Astrocyte of the spinal cord (primary cell): ENCODE results near the gene NDUFB4.

Experiments
- DNase-seq: peaks from one replicate; pipeline ENCODE4 v3.0.0; 2011; ENCODE audit warnings: low read depth, low spot score
- H3K4me3 ChIP-seq: 2 replicates; pipeline ENCODE4 v1.5.1; 2011; ENCODE audit warnings: low read depth, mild to moderate bottlenecking, low read length, moderate library complexity
- CTCF ChIP-seq: IDR thresholded peaks from 2 replicates; pipeline ENCODE4 v1.5.1; 2012; ENCODE audit warnings: low read depth, mild to moderate bottlenecking, low read length, inconsistent platforms
- in situ Hi-C: cut with HindIII; loops from 2 replicates; pipeline ENCODE4 v1.10.0; 2017; ENCODE audit warnings: low sequenced_read_pairs

The NDUFB4 gene

GRCh38 chr3:120601554-120601953, 5.4 kb downstream of the NDUFB4 start:
- no peak for DNase-seq
- TF ChIP-seq CTCF: no peak
- H3K4me3 ChIP-seq: no peak overlapping the region
- in situ Hi-C loops: no loop called here

GRCh38 chr3:120602682-120603081, 6.5 kb downstream of the NDUFB4 start:
- no peak for DNase-seq
- no peak for TF ChIP-seq CTCF
- in situ Hi-C loops: no loop called here
- no peak overlapping the region for H3K4me3 ChIP-seq

- TF ChIP-seq CTCF: no peak
- DNase-seq: no peak
- no peak overlapping the region for H3K4me3 ChIP-seq
- in situ Hi-C loops: no loop called here
These were observed 8.2 kb downstream of the NDUFB4 start for GRCh38 chr3:120604382-120604781.

- no peak overlapping the region for H3K4me3 ChIP-seq
- no peak for DNase-seq
- in situ Hi-C loops: no loop called here
- TF ChIP-seq CTCF: no peak
These were observed 8.6 kb downstream of the NDUFB4 start for GRCh38 chr3:120604784-120605183.

- in situ Hi-C loops: no loop called here
- no peak for TF ChIP-seq CTCF
- no peak overlapping the region for H3K4me3 ChIP-seq
- no peak for DNase-seq
These were observed 12.4 kb downstream of the NDUFB4 start for GRCh38 chr3:120608506-120608905.

GRCh38 chr3:120614765-120615164, 18.6 kb downstream of the NDUFB4 start:
- no peak for TF ChIP-seq CTCF
- no peak overlapping the region for H3K4me3 ChIP-seq
- no peak for DNase-seq
- in situ Hi-C loops: no loop called here
